ENCODE measurements around the gene SOBP.

The SOBP gene

DNA sequence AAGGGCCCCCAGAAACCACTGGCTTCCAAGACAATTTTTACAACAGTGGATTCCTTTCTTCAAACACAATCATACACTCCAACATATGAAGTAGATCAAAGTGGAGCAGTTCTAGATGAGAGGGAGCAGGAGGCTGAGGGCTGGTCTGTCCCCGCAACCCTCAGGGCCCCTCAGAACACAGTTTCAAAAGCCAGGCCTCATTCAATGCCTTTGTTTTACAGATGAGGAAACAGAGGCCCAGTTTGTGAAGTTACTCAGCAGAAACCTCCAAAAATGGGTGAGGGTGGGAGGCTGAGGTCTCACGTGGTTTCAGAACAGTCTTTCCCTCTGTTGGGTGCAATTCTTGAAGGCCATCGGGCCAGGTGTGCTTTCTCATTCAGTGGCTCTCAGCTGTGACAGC is 199.3 kb downstream of the SOBP start:
- no peak for ATAC-seq
- TF ChIP-seq TOX (CRISPR knock-in tag; IDR thresholded peaks at IDR 0.05; ENCODE audit: borderline replicate concordance) (no peak), PPARA (CRISPR knock-in tag; IDR thresholded peaks at IDR 0.05; ENCODE audit: borderline replicate concordance) (no peak), CSDC2 (CRISPR knock-in tag; IDR thresholded peaks at IDR 0.05) (no peak), ESRRG (CRISPR knock-in tag; IDR thresholded peaks at IDR 0.05) (no peak), BACH2 (CRISPR knock-in tag; IDR thresholded peaks at IDR 0.05; ENCODE audit: borderline replicate concordance) (no peak)

GRCh38 chr6:107689951-107690642 is 200.2 kb downstream of the SOBP start:
- TF ChIP-seq ZC3H10 (CRISPR knock-in tag; IDR thresholded peaks at IDR 0.05) (no peak), ZNF70 (CRISPR knock-in tag; IDR thresholded peaks at IDR 0.05) (no peak), ZNF8 (CRISPR knock-in tag; IDR thresholded peaks at IDR 0.05) (no peak), ARNTL (CRISPR knock-in tag; IDR thresholded peaks at IDR 0.05; ENCODE audit: borderline replicate concordance, low read depth) (no peak), TOX (CRISPR knock-in tag; IDR thresholded peaks at IDR 0.05; ENCODE audit: borderline replicate concordance) (no peak), ZFP30 (CRISPR knock-in tag; IDR thresholded peaks at IDR 0.05) (no peak), CREB5 (CRISPR knock-in tag; IDR thresholded peaks at IDR 0.05; ENCODE audit: low read depth) (no peak), CSRNP3 (CRISPR knock-in tag; IDR thresholded peaks at IDR 0.05) (no peak), SNAI2 (CRISPR knock-in tag; IDR thresholded peaks at IDR 0.05) (no peak), ISL1 (CRISPR knock-in tag; IDR thresholded peaks at IDR 0.05) (no peak), ESRRG (CRISPR knock-in tag; IDR thresholded peaks at IDR 0.05) (no peak), PPARA (CRISPR knock-in tag; IDR thresholded peaks at IDR 0.05; ENCODE audit: borderline replicate concordance) (no peak)
- TF ChIP-seq, protein P1, sequence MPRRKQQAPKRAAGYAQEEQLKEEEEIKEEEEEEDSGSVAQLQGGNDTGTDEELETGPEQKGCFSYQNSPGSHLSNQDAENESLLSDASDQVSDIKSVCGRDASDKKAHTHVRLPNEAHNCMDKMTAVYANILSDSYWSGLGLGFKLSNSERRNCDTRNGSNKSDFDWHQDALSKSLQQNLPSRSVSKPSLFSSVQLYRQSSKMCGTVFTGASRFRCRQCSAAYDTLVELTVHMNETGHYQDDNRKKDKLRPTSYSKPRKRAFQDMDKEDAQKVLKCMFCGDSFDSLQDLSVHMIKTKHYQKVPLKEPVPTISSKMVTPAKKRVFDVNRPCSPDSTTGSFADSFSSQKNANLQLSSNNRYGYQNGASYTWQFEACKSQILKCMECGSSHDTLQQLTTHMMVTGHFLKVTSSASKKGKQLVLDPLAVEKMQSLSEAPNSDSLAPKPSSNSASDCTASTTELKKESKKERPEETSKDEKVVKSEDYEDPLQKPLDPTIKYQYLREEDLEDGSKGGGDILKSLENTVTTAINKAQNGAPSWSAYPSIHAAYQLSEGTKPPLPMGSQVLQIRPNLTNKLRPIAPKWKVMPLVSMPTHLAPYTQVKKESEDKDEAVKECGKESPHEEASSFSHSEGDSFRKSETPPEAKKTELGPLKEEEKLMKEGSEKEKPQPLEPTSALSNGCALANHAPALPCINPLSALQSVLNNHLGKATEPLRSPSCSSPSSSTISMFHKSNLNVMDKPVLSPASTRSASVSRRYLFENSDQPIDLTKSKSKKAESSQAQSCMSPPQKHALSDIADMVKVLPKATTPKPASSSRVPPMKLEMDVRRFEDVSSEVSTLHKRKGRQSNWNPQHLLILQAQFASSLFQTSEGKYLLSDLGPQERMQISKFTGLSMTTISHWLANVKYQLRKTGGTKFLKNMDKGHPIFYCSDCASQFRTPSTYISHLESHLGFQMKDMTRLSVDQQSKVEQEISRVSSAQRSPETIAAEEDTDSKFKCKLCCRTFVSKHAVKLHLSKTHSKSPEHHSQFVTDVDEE (CRISPR knock-in tag; IDR thresholded peaks at IDR 0.05) = no peak
- ATAC-seq = no peak

DNA sequence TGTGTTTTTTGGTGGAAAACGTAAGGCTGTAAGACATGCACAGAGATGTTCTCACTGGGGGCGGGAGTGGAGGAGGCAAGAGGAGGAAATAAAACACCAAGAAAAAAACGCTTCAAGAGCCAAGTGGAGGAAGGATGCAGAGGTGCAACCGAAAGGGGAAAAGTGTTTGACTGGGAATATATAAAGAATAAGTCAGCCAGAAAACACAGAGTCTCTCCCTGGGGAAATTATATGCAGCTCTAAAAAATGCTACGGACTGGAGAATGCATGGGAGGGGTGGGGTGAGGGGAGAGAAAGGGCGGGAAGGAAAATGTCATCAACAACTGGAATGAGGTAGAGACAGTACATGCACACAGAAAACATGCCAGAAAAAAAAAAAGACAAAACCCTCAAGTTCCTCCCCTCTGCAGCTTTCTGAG is 200.7 kb downstream of the SOBP start:
- no peak for TF ChIP-seq ZNF8 (CRISPR knock-in tag; IDR thresholded peaks at IDR 0.05)
- TF ChIP-seq POU6F1 (CRISPR knock-in tag; IDR thresholded peaks at IDR 0.05; ENCODE audit: borderline replicate concordance, low read depth) = no peak
- TF ChIP-seq BACH2 (CRISPR knock-in tag; IDR thresholded peaks at IDR 0.05; ENCODE audit: borderline replicate concordance) = no peak
- no peak for TF ChIP-seq ARNTL (CRISPR knock-in tag; IDR thresholded peaks at IDR 0.05; ENCODE audit: borderline replicate concordance, low read depth)
- TF ChIP-seq, protein P2, sequence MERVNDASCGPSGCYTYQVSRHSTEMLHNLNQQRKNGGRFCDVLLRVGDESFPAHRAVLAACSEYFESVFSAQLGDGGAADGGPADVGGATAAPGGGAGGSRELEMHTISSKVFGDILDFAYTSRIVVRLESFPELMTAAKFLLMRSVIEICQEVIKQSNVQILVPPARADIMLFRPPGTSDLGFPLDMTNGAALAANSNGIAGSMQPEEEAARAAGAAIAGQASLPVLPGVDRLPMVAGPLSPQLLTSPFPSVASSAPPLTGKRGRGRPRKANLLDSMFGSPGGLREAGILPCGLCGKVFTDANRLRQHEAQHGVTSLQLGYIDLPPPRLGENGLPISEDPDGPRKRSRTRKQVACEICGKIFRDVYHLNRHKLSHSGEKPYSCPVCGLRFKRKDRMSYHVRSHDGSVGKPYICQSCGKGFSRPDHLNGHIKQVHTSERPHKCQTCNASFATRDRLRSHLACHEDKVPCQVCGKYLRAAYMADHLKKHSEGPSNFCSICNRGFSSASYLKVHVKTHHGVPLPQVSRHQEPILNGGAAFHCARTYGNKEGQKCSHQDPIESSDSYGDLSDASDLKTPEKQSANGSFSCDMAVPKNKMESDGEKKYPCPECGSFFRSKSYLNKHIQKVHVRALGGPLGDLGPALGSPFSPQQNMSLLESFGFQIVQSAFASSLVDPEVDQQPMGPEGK (CRISPR knock-in tag; IDR thresholded peaks at IDR 0.05; ENCODE audit: borderline replicate concordance) = no peak
- TF ChIP-seq ISL1 (CRISPR knock-in tag; IDR thresholded peaks at IDR 0.05) = no peak
- TF ChIP-seq CSRNP3 (CRISPR knock-in tag; IDR thresholded peaks at IDR 0.05) = no peak
- TF ChIP-seq GLIS3 (CRISPR knock-in tag; IDR thresholded peaks at IDR 0.05) = no peak
- TF ChIP-seq ZNF70 (CRISPR knock-in tag; IDR thresholded peaks at IDR 0.05) = no peak
- no peak for TF ChIP-seq ZFP30 (CRISPR knock-in tag; IDR thresholded peaks at IDR 0.05)
- TF ChIP-seq RARB (CRISPR knock-in tag; IDR thresholded peaks at IDR 0.05) = no peak
- TF ChIP-seq CSDC2 (CRISPR knock-in tag; IDR thresholded peaks at IDR 0.05) = no peak
- TF ChIP-seq ZC3H10 (CRISPR knock-in tag; IDR thresholded peaks at IDR 0.05) = no peak
- no peak for TF ChIP-seq ZFP3 (CRISPR knock-in tag; IDR thresholded peaks at IDR 0.05)
- TF ChIP-seq OSR1 (CRISPR knock-in tag; IDR thresholded peaks at IDR 0.05) = no peak
- no peak for ATAC-seq

Measured in SK-N-SH treated with all-trans-retinoic acid at 6 μM for 48 hours (cell line).